HG03066 (cell line): ENCODE data around the gene SLC23A2.
"Not testable (repeated sequence)": the region's sequence is repeated elsewhere in the genome, so short reads cannot be mapped to it uniquely, and the experiment has no call there.

ENCODE experiments used
- ATAC-seq: cut with Tn5 transposase; IDR thresholded peaks from one replicate; pipeline ENCODE4 v1.9.1; 2021; ENCODE audit warnings: low read depth; ENCODE audit not compliant: unreplicated experiment

Gene SLC23A2

DNA sequence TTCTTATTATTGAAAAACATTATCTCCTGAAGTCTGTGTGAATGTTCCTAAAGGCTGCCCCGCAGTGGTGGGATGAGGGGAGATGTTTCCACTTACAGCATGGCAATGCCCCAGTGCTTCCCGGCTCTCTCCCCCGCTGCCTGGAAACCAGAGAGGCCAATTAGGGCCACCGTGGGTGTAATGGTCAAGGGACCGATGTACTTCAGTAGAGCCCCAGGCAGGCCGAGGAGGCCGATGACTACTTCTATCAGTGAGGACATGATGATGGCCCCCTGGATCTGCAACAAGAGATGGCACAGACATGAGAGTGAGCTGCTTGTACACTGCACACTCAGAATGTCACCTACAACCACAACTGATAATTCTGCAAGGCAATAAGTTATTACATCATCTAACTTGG lies 117.8 kb downstream of the SLC23A2 start:
- ATAC-seq = no peak

GRCh38 chr20:4883051-4883450 lies 118.3 kb downstream of the SLC23A2 start:
- ATAC-seq = no peak

DNA sequence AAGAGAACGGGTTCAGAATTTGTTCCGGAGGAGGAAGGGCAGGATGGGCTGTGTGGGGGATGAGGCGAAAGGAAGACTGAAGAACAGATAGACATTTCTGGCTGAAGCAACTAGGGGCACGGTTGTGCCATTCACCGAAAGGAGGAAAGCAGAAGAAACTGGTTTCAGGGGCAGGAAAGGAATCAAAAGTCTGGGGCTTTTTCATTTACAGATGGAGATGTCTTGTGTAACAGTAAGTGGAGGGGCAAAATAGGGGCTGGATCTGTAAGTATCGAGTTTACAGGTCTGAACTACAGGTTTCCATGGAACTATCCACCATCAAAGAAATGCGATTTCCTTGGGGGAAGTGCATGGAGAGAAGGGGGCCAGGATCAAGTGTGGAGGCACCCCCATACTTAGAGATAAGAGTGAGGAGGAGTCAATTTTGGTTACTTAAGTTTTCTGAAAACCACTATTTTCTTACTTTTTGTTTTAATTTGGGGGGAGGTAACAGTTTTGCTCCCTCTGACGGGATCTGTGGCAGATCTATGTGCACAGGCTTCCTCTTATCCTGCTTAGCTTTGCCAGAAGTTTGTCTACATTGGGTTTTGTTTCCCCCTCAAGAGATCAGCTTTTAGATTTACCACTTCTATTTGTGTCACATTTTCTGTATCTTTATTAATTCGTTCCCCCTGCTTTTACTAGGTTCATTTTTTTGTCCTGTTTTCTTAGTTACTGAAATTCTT lies 120.1 kb downstream of the SLC23A2 start:
- ATAC-seq = no peak

GRCh38 chr20:4880051-4880450 lies 121.3 kb downstream of the SLC23A2 start:
- no peak for ATAC-seq

DNA sequence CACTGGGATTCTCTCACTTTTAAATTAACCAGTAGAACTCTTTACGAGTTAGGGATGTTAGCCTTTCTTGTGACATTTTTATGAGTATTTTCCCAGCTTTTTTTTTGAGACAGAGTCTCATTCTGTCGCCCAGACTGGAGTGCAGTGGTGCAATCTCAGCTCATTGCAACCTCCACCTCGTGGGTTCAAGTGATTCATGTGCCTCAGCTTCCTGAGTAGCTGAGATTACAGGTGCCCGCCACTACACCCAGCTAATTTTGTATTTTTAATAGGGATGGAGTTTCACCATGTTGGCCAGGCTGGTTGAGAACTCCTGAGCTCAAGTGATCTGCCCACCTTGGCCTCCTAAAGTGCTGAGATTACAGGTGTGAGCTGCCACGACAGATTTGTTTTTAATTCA lies 123.2 kb downstream of the SLC23A2 start:
- not testable (repeated sequence) for ATAC-seq

DNA sequence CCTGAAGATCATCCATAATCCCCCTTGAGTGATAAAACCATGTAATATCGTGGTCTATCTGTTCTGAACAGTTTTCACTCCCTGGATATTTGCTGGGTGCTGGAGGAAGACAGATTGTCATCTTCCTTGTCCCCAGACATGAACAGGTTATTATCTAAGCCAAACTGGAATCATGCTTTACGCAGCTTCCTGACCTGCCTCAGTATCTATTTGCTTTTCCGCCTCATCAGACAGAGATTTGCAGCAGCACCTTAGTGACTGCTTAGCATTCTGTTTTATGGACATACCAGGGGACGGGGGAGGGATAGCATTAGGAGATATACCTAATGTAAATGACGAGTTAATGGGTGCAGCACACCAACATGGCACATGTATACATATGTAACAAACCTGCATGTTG lies 124.6 kb downstream of the SLC23A2 start:
- no peak for ATAC-seq

GRCh38 chr20:4876301-4876700 lies 125.0 kb downstream of the SLC23A2 start:
- no peak for ATAC-seq

DNA sequence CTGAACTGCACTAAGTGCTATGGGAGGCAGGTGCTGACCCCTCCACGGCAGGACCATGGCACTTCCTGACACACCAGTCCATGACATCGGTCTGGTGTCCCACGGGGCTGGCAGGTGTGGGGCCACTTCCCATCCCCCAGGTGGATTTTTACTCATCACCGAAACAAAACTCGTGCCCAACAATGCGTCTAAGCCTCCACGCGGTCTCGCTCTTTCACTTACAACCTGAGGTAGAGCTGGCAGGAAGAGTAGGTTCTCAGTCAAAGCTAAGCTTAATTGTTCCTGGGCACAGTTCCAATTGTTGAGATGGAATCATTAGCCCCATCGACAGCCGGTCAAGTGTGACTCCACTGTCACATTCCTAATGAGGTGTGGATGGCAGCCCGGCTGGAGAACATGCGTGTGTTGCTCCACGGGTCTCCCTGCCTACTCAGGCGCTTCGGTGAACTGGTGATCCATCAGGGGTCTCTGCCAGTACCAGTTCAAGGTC lies 125.7 kb downstream of the SLC23A2 start:
- no peak for ATAC-seq

- ATAC-seq = no peak
These were observed 127.9 kb downstream of the SLC23A2 start for GRCh38 chr20:4873396-4873795.

DNA sequence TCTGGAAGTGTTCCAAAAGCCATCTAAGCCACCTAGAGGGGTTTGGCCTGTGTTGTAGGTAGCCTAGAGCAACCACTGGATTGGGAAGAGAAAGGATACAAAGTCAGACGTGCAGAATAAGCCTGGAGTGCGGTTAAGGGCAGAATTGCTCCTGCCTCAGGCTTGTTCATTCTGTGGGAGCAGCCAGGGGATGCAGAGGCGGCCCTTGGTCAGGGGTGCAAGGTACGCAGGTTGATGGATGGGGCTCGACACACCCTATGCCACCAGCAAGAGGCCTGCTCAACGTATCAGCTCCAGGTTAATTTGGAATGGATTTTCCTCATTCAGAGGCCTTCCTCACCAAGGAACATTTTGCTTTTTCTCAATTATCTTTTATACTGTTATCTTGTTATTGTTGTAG lies 129.8 kb downstream of the SLC23A2 start:
- no peak for ATAC-seq

GRCh38 chr20:4870906-4871305 lies 130.4 kb downstream of the SLC23A2 start:
- ATAC-seq = no peak

DNA sequence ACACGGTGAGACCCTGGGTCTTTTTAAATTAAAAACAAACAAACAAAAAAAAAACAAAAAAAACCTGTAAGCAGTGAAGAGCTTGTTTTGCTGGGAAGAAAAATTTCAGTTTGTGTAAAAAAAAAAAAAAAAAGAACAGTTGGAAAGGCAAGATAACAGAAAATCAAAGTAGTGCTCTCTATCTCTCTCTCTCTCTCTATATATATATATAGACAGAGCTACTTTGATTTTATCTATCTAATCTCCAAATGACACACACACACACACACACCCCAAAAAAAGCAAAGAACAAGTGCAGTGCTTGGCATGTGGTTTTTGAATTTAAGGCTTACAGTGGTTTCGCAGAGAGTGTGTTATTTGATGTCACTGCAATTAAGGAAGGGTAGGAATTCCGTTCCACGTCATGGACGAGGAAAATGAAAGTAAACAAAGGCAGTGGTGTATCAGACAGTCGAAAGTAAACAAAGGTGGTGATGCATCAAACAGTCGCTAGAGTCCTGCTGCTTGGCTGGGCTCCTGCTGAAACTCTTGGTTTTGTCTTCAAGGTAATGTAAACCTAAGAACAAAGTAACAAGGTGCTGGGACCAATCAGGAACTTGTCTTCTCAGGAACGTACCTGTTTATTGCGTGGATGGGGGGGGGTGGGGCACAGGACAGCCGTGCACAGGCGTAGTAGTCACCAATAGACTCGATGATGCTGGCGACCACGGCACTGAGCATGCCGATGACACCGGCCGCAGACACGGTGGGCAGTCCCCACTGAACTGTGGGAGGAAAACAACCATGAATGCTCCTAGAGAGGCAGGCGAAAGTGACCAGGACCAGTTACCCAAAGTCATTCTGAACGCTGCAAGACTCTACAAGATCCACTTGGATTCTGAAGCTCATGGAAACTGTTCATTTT lies 131.8 kb downstream of the SLC23A2 start:
- ATAC-seq = no peak

GRCh38 chr20:4867051-4867450 lies 134.3 kb downstream of the SLC23A2 start:
- ATAC-seq = no peak

GRCh38 chr20:4866429-4866828 lies 134.9 kb downstream of the SLC23A2 start:
- no peak for ATAC-seq

DNA sequence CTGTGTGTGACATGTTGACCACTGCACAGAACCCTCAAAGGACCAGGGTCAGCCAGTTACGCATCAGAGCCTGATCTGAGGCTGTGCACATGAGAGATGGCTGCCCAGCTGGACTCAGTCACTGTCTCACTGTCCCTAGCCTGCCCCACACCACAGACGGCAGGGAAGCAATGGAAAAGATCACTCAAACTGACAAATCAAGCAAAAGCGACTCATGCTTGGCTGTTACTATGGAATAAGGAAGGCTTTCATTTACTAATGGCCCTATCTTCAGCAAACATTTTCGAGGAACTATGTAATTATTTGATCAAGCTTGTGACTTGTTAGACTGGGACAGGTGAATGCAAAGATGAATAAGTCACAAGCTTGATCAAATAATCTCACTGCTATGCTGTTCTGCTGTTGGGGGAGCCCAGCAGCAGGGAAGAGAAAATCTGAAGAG lies 137.0 kb downstream of the SLC23A2 start:
- ATAC-seq = no peak

- ATAC-seq = no peak
These were observed 138.6 kb downstream of the SLC23A2 start for GRCh38 chr20:4862661-4863060.

DNA sequence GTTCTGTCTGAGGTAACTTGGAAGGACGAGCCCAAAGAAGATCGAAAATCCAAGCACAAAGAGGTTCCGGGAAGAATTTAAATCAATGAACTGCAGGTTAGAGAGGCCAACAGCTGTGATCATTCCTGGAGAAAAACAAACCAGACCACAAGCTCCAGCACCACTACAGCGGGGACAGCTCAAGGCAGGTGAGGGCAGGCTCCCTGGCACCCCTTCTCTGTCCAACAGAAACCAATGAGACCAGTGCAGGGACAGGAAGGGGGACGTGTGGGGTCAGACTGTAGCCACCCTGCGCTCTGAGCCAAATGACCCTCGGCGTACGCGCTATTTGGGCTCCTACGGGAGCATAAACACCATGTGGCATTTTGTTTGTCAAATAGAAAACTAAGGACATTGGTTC lies 139.3 kb downstream of the SLC23A2 start:
- no peak for ATAC-seq

DNA sequence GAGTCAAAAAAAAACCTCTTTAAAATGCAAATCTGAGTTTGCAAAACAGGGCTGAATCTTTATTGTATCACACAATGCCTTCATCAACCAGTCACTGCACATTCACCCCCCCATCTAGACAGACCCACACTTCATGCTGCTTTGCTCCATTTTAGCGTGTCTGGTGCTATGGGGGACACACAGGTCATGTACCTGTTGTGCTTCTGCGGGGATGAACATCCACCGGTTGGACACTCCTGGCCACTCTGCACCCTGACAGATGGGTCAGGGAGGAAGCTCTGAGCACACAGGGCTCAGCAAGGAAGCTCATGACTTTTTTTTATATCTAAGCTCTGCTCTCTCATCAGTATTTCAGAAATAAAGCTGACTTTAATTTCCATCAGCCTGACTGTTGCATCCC lies 143.3 kb downstream of the SLC23A2 start:
- no peak for ATAC-seq

- ATAC-seq = no peak
These were observed 145.1 kb downstream of the SLC23A2 start for GRCh38 chr20:4856022-4856755.

DNA sequence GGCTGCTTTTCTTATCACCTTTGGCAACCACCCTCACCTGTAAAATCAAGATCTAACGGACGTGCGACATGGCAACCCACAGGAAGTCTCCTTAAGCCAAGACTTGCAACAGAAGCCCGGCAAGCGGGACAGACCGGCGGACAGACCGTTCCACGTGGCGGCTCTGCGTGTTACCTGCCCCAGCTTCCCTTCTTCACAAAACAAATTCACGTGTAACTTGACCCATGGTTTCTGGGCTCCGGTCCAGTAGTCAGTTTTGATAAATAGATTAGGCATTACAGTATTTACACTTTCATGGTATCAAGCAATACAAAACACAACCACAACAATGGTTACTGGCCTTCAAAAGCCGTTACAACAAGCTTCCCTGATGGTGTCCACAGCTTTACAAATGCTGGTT lies 145.8 kb downstream of the SLC23A2 start:
- no peak for ATAC-seq

DNA sequence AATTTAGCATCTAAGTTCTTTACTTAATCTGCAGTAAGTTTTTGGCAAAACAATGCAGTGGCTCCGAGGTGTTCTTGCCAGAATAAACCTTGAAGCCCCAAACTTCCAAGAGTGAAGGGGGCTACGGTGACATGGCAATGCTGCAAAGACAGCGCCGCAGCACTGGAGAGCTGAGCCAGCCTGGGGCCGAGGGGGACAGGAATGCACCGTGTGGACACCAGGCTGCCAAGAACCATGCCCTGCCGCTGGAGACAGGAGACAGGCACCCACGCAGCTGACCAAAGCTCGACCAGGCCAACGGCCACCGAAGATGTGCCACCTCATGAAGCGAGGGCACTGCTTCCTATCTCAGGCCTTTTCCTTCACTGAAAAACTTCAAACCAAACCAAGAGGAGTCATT lies 146.2 kb downstream of the SLC23A2 start:
- no peak for ATAC-seq
